PC-3 (cell line): ENCODE data around the gene IRX5.
A peak's percentile ranks its signal among the peaks of the same experiment; 100 is the strongest.

Experiments used
- EZH2 ChIP-seq: fragments of 300-600 bp; sonication (generic); IDR thresholded peaks from one replicate; pipeline ENCODE4 v1.6.1; 2017; ENCODE audit warnings: antibody characterized with exemption, mild to moderate bottlenecking, low read length; ENCODE audit not compliant: unreplicated experiment
- EZH2phosphoT487 ChIP-seq: fragments of 300-600 bp; sonication (generic); IDR thresholded peaks from 2 replicates; pipeline ENCODE4 v1.6.1; 2018; ENCODE audit warnings: mild to moderate bottlenecking, antibody characterized with exemption, low read length, borderline replicate concordance
- TF ChIP-seq, protein P1 (sequence below): fragments of 300-600 bp; sonication (generic); conservative IDR thresholded peaks from 2 replicates; pipeline ENCODE4 v1.5.1; 2017; ENCODE audit warnings: antibody characterized with exemption, low read depth, mild to moderate bottlenecking, low read length

- TF ChIP-seq, protein P1, sequence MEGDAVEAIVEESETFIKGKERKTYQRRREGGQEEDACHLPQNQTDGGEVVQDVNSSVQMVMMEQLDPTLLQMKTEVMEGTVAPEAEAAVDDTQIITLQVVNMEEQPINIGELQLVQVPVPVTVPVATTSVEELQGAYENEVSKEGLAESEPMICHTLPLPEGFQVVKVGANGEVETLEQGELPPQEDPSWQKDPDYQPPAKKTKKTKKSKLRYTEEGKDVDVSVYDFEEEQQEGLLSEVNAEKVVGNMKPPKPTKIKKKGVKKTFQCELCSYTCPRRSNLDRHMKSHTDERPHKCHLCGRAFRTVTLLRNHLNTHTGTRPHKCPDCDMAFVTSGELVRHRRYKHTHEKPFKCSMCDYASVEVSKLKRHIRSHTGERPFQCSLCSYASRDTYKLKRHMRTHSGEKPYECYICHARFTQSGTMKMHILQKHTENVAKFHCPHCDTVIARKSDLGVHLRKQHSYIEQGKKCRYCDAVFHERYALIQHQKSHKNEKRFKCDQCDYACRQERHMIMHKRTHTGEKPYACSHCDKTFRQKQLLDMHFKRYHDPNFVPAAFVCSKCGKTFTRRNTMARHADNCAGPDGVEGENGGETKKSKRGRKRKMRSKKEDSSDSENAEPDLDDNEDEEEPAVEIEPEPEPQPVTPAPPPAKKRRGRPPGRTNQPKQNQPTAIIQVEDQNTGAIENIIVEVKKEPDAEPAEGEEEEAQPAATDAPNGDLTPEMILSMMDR, result no peak
- TF ChIP-seq EZH2phosphoT487 (peak; percentile 41; the same call in 1 of the 2 replicates), EZH2 (peak; percentile 77)
Measured at GRCh38 chr16:54933281-54934011, 2.8 kb downstream of the IRX5 start.
